Adrenal gland (tissue), 12 donors: Measurements from ENCODE around the gene TEAD1. TPM values are rescaled to one million over a fixed set of nuclear protein-coding genes. Genes with fewer than 3 reads are reported as not detected.
"Not testable (repeated sequence)": the region's sequence is repeated elsewhere in the genome, so short reads cannot be mapped to it uniquely, and the experiment has no call there.

ENCODE experiments used
- DNase-seq, 7 donors: peaks; one replicate each; pipeline ENCODE4 v3.0.0-alpha.2; 2019 to 2020
- H3K27ac ChIP-seq, 5 donors: fragments of 200-600 bp; sonication (generic) in 4 of 5; 1 replicate in 3 of 5; 2 replicates in 2 of 5; pipeline versions ENCODE4 v1.5.1 to v1.8.0; 2016 to 2020; ENCODE audit warnings: mild to moderate bottlenecking in 1 of 5
- H3K27me3 ChIP-seq: fragments of 200-600 bp; 2 replicates; pipeline ENCODE4 v1.8.0; 2021
- H3K36me3 ChIP-seq, 2 donors: fragments of 200-600 bp; replicated peaks in 1 of 2; 1 replicate in 1 of 2; 2 replicates in 1 of 2; pipeline versions ENCODE4 v1.5.1 to v1.8.0; 2018 to 2022
- H3K4me1 ChIP-seq, 2 donors: fragments of 200-600 bp; replicated peaks in 1 of 2; 1 replicate in 1 of 2; 2 replicates in 1 of 2; pipeline versions ENCODE4 v1.5.1 to v1.8.0; 2018 to 2021
- H3K4me3 ChIP-seq, 4 donors: fragments of 200-600 bp; sonication (generic) in 3 of 4; one replicate each; pipeline ENCODE4 v1.5.1; 2016 to 2018
- H3K9me3 ChIP-seq, 3 donors: fragments of 200-600 bp; sonication (generic) in 1 of 3; replicated peaks in 1 of 3; 1 replicate in 2 of 3; 2 replicates in 1 of 3; pipeline versions ENCODE4 v1.5.1 to v1.8.0; 2016 to 2021
- CTCF ChIP-seq, 6 experiments: fragments of 450-650 bp in 4 of 6; fragments of 200-600 bp in 2 of 6; sonication (generic) in 1 of 6; IDR thresholded peaks; 1 replicate in 5 of 6; 2 replicates in 1 of 6; pipeline versions ENCODE4 v1.5.1 to v1.8.0; 2016 to 2021; ENCODE audit warnings: antibody characterized with exemption in 6 of 6, mild to moderate bottlenecking in 2 of 6, moderate library complexity in 1 of 6
- POLR2A ChIP-seq, 2 donors: fragments of 450-650 bp; IDR thresholded peaks; one replicate each; pipeline ENCODE4 v1.6.1; 2017; ENCODE audit warnings: antibody characterized with exemption in 2 of 2, mild to moderate bottlenecking in 2 of 2, moderate library complexity in 1 of 2
- WGBS, 4 donors: extraction: QIAGEN DNeasy Blood & Tissue Kit in 2 of 4; methylation state at CpG; one replicate each; pipeline versions ENCODE4 v1.1.5 to v1.1.7; 2013 to 2017; 5-methylcytosine and 5-hydroxymethylcytosine counted together
- intact Hi-C, 2 donors: fragments of 100-400 bp; cut with DNase I; formaldehyde crosslinking; loops; one replicate each; pipeline versions ENCODE4 v1.14.1 to v1.15.0; 2022 to 2023
- polyA plus RNA-seq, 3 donors: library from polyadenylated mRNA; stranded (reverse); fragments of 200-250 nt in 2 of 3; fragments of 350-450 nt in 1 of 3; fragmentation: Illumina TruSeq in 1 of 3; extraction: RNeasy Lipid Tissue Mini Kit (QIAGEN cat#74804) in 1 of 3; gene quantifications; one replicate each; pipeline ENCODE4 v1.2.3, GENCODE V29; 2013 to 2014
- total RNA-seq, 9 donors: library from RNA; depleted of rRNA in 4 of 9; stranded (reverse); fragments of >200 nt in 4 of 9; fragments of 120-200 nt in 1 of 9; fragmentation: NEBNext Ultra II Directional in 1 of 9; extraction: Animal tissue kit (Norgen Biotek cat#: 25700) in 1 of 9; gene quantifications; one replicate each; pipeline versions ENCODE4 v1.1.0 to v1.2.4, GENCODE V29; 2013 to 2023
- donor health status: healthy with polysubstance abuse.
- donor health status: Bipolar disorder and iron deficiency.
- donor health status: DM: yes; HTN: yes; CAD: no.
- donor health status: DM: no; HTN: no; CAD: no.
- donor health status: DM: no; HTN: no; CAD: no.
- donor health status: DM: yes; HTN: yes; CAD: no.

Gene TEAD1
- total and polyA plus RNA-seq, 12 donors = 3.9 to 49.9 (median 35.1) TPM

DNA sequence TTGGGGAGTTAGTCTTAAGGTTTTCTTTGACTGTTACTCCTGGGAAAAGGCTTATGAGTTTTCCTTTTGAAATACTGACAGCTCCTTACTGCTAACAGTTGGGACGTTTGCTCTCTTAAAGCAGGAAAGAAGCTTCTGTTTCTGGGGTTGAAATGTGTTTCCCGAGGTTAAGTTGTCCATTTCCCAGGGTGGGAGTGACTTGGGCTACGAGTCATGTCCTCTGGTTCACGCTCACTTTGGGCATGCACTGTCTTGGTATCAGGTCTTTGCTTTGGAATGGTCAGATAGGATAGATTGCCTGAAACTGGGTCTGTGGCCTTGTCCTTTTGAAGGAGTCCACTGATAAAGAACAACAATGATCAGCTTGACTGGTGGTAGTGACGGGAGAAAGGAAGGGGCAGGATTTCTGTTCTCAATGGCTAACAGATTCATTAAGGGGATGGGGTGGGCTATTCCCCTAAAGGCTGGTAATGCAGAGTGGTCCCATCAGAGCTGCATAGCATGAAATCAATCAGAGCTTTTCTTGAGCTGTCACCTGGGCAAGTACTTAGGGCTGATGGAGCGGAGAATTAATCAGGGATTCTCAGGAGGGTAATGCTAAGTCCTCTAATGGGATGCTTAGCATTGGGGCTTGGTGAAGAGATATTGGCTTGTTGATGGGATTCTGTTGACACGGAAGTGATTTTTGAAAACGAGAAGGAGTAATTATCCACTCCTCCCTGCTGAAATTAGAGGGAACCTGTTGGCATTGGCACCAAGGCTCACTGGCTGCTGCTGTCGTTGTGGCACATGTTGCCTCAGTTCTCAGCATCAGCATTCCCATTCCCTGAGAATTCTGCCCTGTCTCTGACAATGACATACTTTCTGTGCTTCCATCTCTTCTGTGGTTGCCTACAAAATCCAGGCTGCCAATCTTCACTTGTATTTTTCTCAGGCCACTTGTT lies 81.6 kb downstream of the TEAD1 start:
- WGBS, 4 donors = 40 to 67% (median 53%) methylated on average over 9 of the region's 9 CpGs
- no peak overlapping the region for H3K27ac ChIP-seq
- peaks cover 5 to 31% of the 10 kb centered on the region in 2 donors for H3K4me1 ChIP-seq
- intact Hi-C loops = no loop called here
- no peaks in the 10 kb centered on the region for H3K27me3 ChIP-seq
- no peaks in the 10 kb centered on the region for H3K36me3 ChIP-seq
- H3K4me3 ChIP-seq = no peak overlapping the region
- H3K9me3 ChIP-seq = no peaks in the 10 kb centered on the region
- TF ChIP-seq CTCF (IDR thresholded peaks at IDR 0.05) (no peak), POLR2A (IDR thresholded peaks at IDR 0.05) (no peak)
- no peak for DNase-seq

DNA sequence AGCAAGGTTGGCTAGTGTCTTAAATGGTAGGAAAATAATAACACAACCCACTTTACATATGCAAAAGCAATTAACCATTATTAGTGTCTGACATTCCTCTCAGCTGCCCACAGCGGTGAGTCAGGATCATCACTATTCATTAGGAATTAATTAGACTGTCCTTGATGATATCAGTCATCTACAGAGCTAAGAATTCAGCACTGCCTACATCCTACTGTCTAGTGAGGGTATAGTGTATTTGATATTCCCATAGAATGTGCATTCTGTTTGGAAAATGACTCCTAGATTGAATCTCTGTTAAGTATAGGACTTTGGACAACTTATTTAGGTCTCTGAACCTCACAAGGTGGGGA lies 82.2 kb downstream of the TEAD1 start:
- intact Hi-C loops = no loop called here
- Histone ChIP-seq H3K27ac (no peak overlapping the region), H3K27me3 (no peaks in the 10 kb centered on the region), H3K9me3 (no peaks in the 10 kb centered on the region), H3K4me3 (no peak overlapping the region), H3K4me1 (peaks cover 5 to 31% of the 10 kb centered on the region in 2 donors), H3K36me3 (no peaks in the 10 kb centered on the region)
- WGBS, 4 donors = 73 to 88% (median 80%) methylated on average over 1 of the region's 1 CpG
- no peak for TF ChIP-seq CTCF (IDR thresholded peaks at IDR 0.05)
- TF ChIP-seq POLR2A (IDR thresholded peaks at IDR 0.05) = no peak
- DNase-seq = no peak

- 76 to 85% (median 81%) methylated on average over 3 of the region's 3 CpGs for WGBS, 4 donors
- no peak for TF ChIP-seq CTCF (IDR thresholded peaks at IDR 0.05)
- no peak for TF ChIP-seq POLR2A (IDR thresholded peaks at IDR 0.05)
- peaks cover 5 to 31% of the 10 kb centered on the region in 2 donors for H3K4me1 ChIP-seq
Observed at GRCh38 chr11:12756867-12757266, 82.6 kb downstream of the TEAD1 start.

DNA sequence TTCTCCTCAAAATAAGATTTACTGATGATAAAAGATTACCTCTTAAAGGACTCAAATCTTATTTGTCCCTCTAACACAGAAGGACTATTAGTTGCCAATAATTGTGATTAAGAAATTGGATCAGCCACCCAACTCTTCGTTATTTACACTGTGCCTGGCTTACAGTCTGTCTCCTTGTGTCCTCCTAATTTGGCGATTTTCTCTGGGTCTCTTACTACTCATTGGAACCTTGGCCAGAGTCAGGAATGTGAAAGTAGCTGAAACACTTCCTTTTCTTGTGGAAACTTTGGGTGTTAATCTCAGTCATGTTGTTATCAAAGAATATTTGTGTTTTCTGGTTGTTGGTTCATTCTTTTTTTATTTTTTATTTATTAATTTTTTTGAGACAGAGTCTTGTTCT lies 83.2 kb downstream of the TEAD1 start:
- 71 to 79% (median 74%) methylated on average over 2 of the region's 2 CpGs for WGBS, 4 donors
- Histone ChIP-seq H3K36me3 (no peaks in the 10 kb centered on the region), H3K27me3 (no peaks in the 10 kb centered on the region), H3K9me3 (no peaks in the 10 kb centered on the region), H3K4me3 (no peak overlapping the region), H3K4me1 (peaks cover 5 to 31% of the 10 kb centered on the region in 2 donors), H3K27ac (no peak overlapping the region)
- TF ChIP-seq CTCF (IDR thresholded peaks at IDR 0.05) (no peak), POLR2A (IDR thresholded peaks at IDR 0.05) (no peak)
- DNase-seq = no peak
- intact Hi-C loops = no loop called here

More at GRCh38 chr11:12756867-12757266, 82.6 kb downstream of the TEAD1 start:
- Histone ChIP-seq H3K36me3 (no peaks in the 10 kb centered on the region), H3K9me3 (no peaks in the 10 kb centered on the region), H3K27ac (no peak overlapping the region), H3K4me3 (no peak overlapping the region), H3K27me3 (no peaks in the 10 kb centered on the region)
- intact Hi-C loops = no loop called here
- no peak for DNase-seq

GRCh38 chr11:12758117-12758516 lies 83.9 kb downstream of the TEAD1 start:
- DNase-seq, H3K27me3 ChIP-seq, H3K27ac ChIP-seq, intact Hi-C loops, H3K4me3 ChIP-seq, H3K9me3 ChIP-seq, H3K36me3 ChIP-seq: not testable (repeated sequence)
- 94 to 98% (median 98%) methylated on average over 6 of the region's 6 CpGs for WGBS, 4 donors
- H3K4me1 ChIP-seq = peaks cover 5 to 31% of the 10 kb centered on the region in 2 donors
